ENCODE results near the gene ARRDC1.

GRCh38 chr9:137664676-137665075 lies 59.2 kb downstream of the ARRDC1 start:
- TF ChIP-seq CTCF (IDR thresholded peaks at IDR 0.05; ENCODE audit: low read depth, low read length, poor library complexity, severe bottlenecking) (no peak), EZH2phosphoT487 (IDR thresholded peaks at IDR 0.05; ENCODE audit: borderline replicate concordance, low read length) (no peak)

Data from DOHH2 (cell line).